Measurements from ENCODE around the gene GZMM. TPM values are rescaled to one million over a fixed set of nuclear protein-coding genes. Genes with fewer than 3 reads are reported as not detected.

Gene GZMM
- total and polyA plus RNA-seq, 4 donors = 0.74 to 3.0 (median 2.5) TPM

GRCh38 chr19:547836-548720 is 4.2 kb downstream of the GZMM start:
- TF ChIP-seq CTCF (IDR thresholded peaks at IDR 0.05; ENCODE audit: control extremely low read depth, extremely low read depth) = no peak
- Histone ChIP-seq H3K27me3 (ENCODE audit: control insufficient read depth in 3 of 3, insufficient read depth in 3 of 3, low read length in 2 of 3) (no peaks in the 10 kb centered on the region), H3K9ac (ENCODE audit: insufficient read depth in 1 of 2, low read length in 2 of 2) (no peak overlapping the region), H3K4me3 (no peak overlapping the region), H3K27ac (ENCODE audit: low read depth in 1 of 2, low read length in 1 of 2) (no peak overlapping the region), H3K36me3 (ENCODE audit: control insufficient read depth in 4 of 4, insufficient read depth in 4 of 4, low read length in 4 of 4) (no peaks in the 10 kb centered on the region), H3K4me1 (ENCODE audit: control insufficient read depth in 5 of 5, insufficient read depth in 5 of 5, low read length in 5 of 5) (peaks cover 0 to 7% (median 0%) of the 10 kb centered on the region in 5 donors), H3K9me3 (ENCODE audit: control insufficient read depth in 4 of 4, insufficient read depth in 3 of 4, low read length in 3 of 4) (no peaks in the 10 kb centered on the region)
- no peak for ATAC-seq (ENCODE audit: insufficient read depth, low FRiP score)
- 83 to 87% methylated on average over 26 of the region's 26 CpGs for WGBS, 2 donors
- no peak for DNase-seq

- TF ChIP-seq CTCF (IDR thresholded peaks at IDR 0.05; ENCODE audit: control extremely low read depth, extremely low read depth) = no peak
- no peak overlapping the region for H3K4me3 ChIP-seq
- peaks cover 0 to under 1% (median 0%) of the 10 kb centered on the region in 5 donors for H3K4me1 ChIP-seq (ENCODE audit: control insufficient read depth in 5 of 5, insufficient read depth in 5 of 5, low read length in 5 of 5)
- no peak overlapping the region for H3K9ac ChIP-seq (ENCODE audit: insufficient read depth in 1 of 2, low read length in 2 of 2)
- no peaks in the 10 kb centered on the region for H3K36me3 ChIP-seq (ENCODE audit: control insufficient read depth in 4 of 4, insufficient read depth in 4 of 4, low read length in 4 of 4)
- 73 to 84% methylated on average over 46 to 52 of the region's 52 CpGs for WGBS, 2 donors
- no peaks in the 10 kb centered on the region for H3K27me3 ChIP-seq (ENCODE audit: control insufficient read depth in 3 of 3, insufficient read depth in 3 of 3, low read length in 2 of 3)
- no peak overlapping the region for H3K27ac ChIP-seq (ENCODE audit: low read depth in 1 of 2, low read length in 1 of 2)
- no peaks in the 10 kb centered on the region for H3K9me3 ChIP-seq (ENCODE audit: control insufficient read depth in 4 of 4, insufficient read depth in 3 of 4, low read length in 3 of 4)
- DNase-seq = no peak
- ATAC-seq (ENCODE audit: insufficient read depth, low FRiP score) = no peak
Measured at GRCh38 chr19:548886-549830, 5.3 kb downstream of the GZMM start.

DNA sequence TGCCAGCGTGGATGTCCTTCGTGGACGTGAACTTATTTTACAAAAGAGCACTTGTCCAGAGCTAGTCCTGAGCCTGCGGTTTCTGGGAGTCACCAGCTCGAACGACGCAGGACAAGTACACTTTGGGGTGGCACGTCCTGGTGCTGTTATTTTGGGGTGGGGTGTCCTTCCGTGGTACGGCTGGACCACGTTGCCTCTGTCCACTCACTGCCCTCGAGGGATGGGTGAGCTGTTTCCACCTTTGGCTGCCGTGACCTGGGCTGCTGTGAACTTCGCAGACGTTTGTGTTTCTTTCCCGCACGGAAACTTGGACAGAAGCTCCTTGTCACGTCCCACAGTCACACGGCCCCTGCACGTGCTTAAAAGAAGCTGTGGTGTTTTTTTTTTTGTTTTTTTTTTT is 11.0 kb downstream of the GZMM start:
- no peak for TF ChIP-seq CTCF (IDR thresholded peaks at IDR 0.05; ENCODE audit: control extremely low read depth, extremely low read depth)
- 72 to 87% methylated on average over 20 of the region's 20 CpGs for WGBS, 2 donors

More for the DNA sequence above, 11.0 kb downstream of the GZMM start:
- Histone ChIP-seq H3K27me3 (ENCODE audit: control insufficient read depth in 3 of 3, insufficient read depth in 3 of 3, low read length in 2 of 3) (no peaks in the 10 kb centered on the region), H3K27ac (ENCODE audit: low read depth in 1 of 2, low read length in 1 of 2) (no peak overlapping the region), H3K36me3 (ENCODE audit: control insufficient read depth in 4 of 4, insufficient read depth in 4 of 4, low read length in 4 of 4) (no peaks in the 10 kb centered on the region), H3K4me3 (no peak overlapping the region), H3K4me1 (ENCODE audit: control insufficient read depth in 5 of 5, insufficient read depth in 5 of 5, low read length in 5 of 5) (peaks cover 0 to 10% (median 7%) of the 10 kb centered on the region in 5 donors), H3K9ac (ENCODE audit: insufficient read depth in 1 of 2, low read length in 2 of 2) (no peak overlapping the region), H3K9me3 (ENCODE audit: control insufficient read depth in 4 of 4, insufficient read depth in 3 of 4, low read length in 3 of 4) (no peaks in the 10 kb centered on the region)
- DNase-seq = no peak
- ATAC-seq (ENCODE audit: insufficient read depth, low FRiP score) = no peak

Measured in lung (tissue), 12 donors.